ENCODE results near the gene RAB11FIP4. TPM values are rescaled to one million over a fixed set of nuclear protein-coding genes. Genes with fewer than 3 reads are reported as not detected.

The RAB11FIP4 gene
- total RNA-seq, 4 donors from 2014 or later, result 41.0 to 173 (median 53.7) TPM

DNA sequence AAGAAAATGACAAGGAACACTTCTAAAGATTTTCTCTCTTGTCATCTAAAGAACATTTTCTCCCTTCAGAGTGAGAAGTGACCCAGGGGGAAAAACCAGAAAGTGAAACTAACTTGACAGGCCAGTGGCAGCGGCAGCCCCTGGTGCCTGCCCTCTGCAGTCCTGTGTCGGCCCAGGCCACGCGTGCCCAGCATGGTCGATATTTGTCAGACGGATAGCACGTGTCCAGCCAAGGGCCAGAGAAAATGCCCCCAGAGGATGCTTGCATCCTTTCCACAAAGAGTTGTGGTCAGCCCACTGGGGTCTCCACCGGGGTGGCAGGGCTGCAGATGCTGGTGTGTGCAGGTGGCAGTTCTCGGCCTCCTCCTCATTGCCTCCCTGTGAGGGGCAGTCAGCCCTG, 176.6 kb downstream of the RAB11FIP4 start:
- Histone ChIP-seq H3K27me3 (no peaks in the 10 kb centered on the region), H3K4me1 (peaks cover 7 to 42% (median 15%) of the 10 kb centered on the region in 4 donors), H3K36me3 (no peaks in the 10 kb centered on the region), H3K9me3 (no peaks in the 10 kb centered on the region), H3K4me3 (no peak overlapping the region), H3K27ac (peak overlapping the region in 3 of 4 donors; percentile 7 to 88 (median 48))
- intact Hi-C loops (cut with DNase I; ENCODE audit: low total_unique reads), result no loop called here
- WGBS, 2 donors (ENCODE audit: low coverage in 1 of 2), result 53 to 81% methylated on average over 7 to 9 of the region's 9 CpGs
- TF ChIP-seq EP300 (IDR thresholded peaks at IDR 0.05; ENCODE audit: low read depth), result no peak
- TF ChIP-seq POLR2A (IDR thresholded peaks at IDR 0.05), result no peak
- TF ChIP-seq, protein P1, sequence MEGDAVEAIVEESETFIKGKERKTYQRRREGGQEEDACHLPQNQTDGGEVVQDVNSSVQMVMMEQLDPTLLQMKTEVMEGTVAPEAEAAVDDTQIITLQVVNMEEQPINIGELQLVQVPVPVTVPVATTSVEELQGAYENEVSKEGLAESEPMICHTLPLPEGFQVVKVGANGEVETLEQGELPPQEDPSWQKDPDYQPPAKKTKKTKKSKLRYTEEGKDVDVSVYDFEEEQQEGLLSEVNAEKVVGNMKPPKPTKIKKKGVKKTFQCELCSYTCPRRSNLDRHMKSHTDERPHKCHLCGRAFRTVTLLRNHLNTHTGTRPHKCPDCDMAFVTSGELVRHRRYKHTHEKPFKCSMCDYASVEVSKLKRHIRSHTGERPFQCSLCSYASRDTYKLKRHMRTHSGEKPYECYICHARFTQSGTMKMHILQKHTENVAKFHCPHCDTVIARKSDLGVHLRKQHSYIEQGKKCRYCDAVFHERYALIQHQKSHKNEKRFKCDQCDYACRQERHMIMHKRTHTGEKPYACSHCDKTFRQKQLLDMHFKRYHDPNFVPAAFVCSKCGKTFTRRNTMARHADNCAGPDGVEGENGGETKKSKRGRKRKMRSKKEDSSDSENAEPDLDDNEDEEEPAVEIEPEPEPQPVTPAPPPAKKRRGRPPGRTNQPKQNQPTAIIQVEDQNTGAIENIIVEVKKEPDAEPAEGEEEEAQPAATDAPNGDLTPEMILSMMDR (IDR thresholded peaks at IDR 0.05), result no peak
- TF ChIP-seq POLR2AphosphoS5 (IDR thresholded peaks at IDR 0.05), result no peak
- in situ Hi-C loops (cut with MboI; ENCODE audit: low pct_ligation_motif_present in 1 of 4, low pct_unique_long_range_greater_than_20kb in 1 of 4, low sequenced_read_pairs in 3 of 4), result no loop called here
- DNase-seq, result no peak

DNA sequence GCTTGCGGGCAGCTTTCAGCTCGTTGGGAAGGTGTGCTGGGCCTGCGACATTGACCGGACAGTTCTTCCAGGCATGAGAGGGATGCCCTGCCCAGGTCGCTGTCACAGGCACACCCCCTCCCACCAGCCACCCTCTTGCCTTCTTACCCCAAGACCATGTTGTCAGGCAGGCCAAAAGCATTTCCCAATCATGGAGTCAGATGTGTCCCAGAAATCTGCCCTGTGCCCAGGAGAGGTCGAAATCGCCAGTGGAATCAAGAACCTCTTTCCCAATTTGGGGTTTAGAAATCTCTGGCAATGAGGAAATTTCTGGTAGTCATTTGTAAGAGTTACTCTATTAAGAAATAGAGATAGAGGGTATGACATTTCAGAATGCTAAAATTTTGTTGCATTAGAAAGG, 177.1 kb downstream of the RAB11FIP4 start:
- TF ChIP-seq POLR2A (IDR thresholded peaks at IDR 0.05) (no peak), EP300 (IDR thresholded peaks at IDR 0.05; ENCODE audit: low read depth) (no peak), POLR2AphosphoS5 (IDR thresholded peaks at IDR 0.05) (peak in 1 of 3 donors; percentile 37)
- TF ChIP-seq, protein P1 (IDR thresholded peaks at IDR 0.05), result no peak
- intact Hi-C loops (cut with DNase I; ENCODE audit: low total_unique reads) (no loop called here), in situ Hi-C loops (cut with MboI; ENCODE audit: low pct_ligation_motif_present in 1 of 4, low pct_unique_long_range_greater_than_20kb in 1 of 4, low sequenced_read_pairs in 3 of 4) (no loop called here)
- H3K27me3 ChIP-seq, result no peaks in the 10 kb centered on the region
- no peak overlapping the region for H3K4me3 ChIP-seq
- DNase-seq, result no peak
- H3K9me3 ChIP-seq, result no peaks in the 10 kb centered on the region
- peak overlapping the region in 3 of 4 donors; percentile 7 to 88 (median 73) for H3K27ac ChIP-seq
- no peaks in the 10 kb centered on the region for H3K36me3 ChIP-seq
- H3K4me1 ChIP-seq, result peaks cover 7 to 42% (median 15%) of the 10 kb centered on the region in 4 donors
- 96 to 100% methylated on average over 2 to 7 of the region's 7 CpGs for WGBS, 2 donors (ENCODE audit: low coverage in 1 of 2)

DNA sequence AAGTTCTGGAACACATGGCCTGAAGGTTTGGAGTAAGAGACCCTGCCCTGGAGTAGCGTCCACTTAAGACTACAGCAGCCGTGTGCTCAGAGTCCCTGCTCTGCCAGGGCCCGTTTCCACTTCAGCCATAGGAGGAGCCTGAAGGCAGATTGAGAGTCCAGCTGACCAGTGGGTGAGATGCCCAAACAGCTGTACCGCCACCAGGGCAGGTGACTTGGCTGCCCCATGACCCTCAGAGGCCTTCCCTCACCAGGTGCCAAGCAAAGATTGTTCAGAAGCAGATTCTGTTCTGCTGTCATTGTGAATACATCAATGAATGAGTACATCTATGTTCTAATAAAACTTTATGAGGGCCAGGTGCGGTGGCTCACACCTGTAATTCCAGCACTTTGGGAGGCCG, 178.8 kb downstream of the RAB11FIP4 start:
- intact Hi-C loops (cut with DNase I; ENCODE audit: low total_unique reads) (no loop called here), in situ Hi-C loops (cut with MboI; ENCODE audit: low pct_ligation_motif_present in 1 of 4, low pct_unique_long_range_greater_than_20kb in 1 of 4, low sequenced_read_pairs in 3 of 4) (no loop called here)
- H3K27me3 ChIP-seq, result no peaks in the 10 kb centered on the region
- H3K36me3 ChIP-seq, result no peaks in the 10 kb centered on the region
- TF ChIP-seq POLR2A (IDR thresholded peaks at IDR 0.05) (no peak), POLR2AphosphoS5 (IDR thresholded peaks at IDR 0.05) (no peak)
- TF ChIP-seq, protein P1 (IDR thresholded peaks at IDR 0.05), result no peak
- no peak overlapping the region for H3K4me3 ChIP-seq
- H3K27ac ChIP-seq, result peak overlapping the region; percentile 56 to 88 (median 74)
- H3K9me3 ChIP-seq, result no peaks in the 10 kb centered on the region
- 67 to 83% methylated on average over 1 to 6 of the region's 6 CpGs for WGBS, 2 donors (ENCODE audit: low coverage in 1 of 2)
- DNase-seq, result no peak
- peaks cover under 1 to 31% (median 13%) of the 10 kb centered on the region in 4 donors for H3K4me1 ChIP-seq

DNA sequence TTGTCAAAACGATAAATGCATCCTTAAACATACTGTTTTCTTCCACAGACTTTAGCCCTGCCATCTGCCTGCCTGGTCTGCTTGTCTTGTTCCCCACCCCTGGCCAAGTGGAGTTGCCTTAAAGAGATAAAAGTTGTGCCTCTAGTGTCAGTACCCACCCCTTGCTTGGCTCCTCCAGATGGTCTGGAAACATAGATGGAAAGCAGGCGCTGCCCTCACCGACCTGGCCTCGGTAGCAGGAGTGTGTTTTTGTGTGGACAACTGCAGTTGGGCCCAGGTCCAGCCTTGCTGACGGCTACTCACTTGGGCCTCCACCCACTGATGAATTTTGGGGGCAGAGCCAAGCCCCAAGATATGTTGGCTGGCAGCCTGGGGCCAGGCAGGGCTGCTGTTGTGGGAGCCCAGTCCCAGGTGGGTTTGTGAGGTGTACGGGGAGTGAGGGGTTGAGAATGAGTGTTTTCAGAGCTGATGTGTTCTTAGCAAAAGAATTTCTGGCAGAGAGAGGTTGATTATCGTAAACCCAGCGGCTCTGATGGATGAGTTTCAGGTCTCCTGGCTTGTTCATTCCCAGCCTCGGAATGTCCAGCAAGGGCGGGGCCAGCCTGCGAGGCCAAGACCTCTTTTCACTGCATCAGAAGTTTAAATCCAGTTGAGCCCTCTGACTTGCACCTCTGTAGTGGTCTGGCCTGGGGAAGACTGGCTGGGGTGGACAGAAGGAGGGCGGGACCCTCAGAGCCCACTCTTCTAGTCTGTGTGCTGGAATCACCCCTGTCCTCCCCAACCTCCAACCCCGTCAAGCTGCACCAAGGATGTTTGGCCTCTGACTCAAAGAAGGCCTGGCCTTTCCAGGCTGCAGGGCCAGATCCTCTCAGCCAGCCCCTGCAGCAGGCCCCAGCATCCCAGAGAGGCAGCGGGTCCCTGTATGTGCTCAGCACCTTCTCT, 179.7 kb downstream of the RAB11FIP4 start:
- no peaks in the 10 kb centered on the region for H3K9me3 ChIP-seq
- peak; percentile 51 for DNase-seq
- H3K4me1 ChIP-seq, result peaks cover 0 to 22% (median 13%) of the 10 kb centered on the region in 4 donors
- no peaks in the 10 kb centered on the region for H3K36me3 ChIP-seq
- peak overlapping the region; percentile 56 to 88 (median 74) for H3K27ac ChIP-seq
- WGBS, 2 donors (ENCODE audit: low coverage in 1 of 2), result 63 to 66% methylated on average over 4 to 13 of the region's 14 CpGs
- TF ChIP-seq POLR2A (IDR thresholded peaks at IDR 0.05), result no peak
- peak in 2 of 3 donors; percentile 23 to 56 for TF ChIP-seq POLR2AphosphoS5 (IDR thresholded peaks at IDR 0.05)
- H3K4me3 ChIP-seq, result no peak overlapping the region
- in situ Hi-C loops (cut with MboI; ENCODE audit: low pct_ligation_motif_present in 1 of 4, low pct_unique_long_range_greater_than_20kb in 1 of 4, low sequenced_read_pairs in 3 of 4) (no loop called here), intact Hi-C loops (cut with DNase I; ENCODE audit: low total_unique reads) (no loop called here)
- no peaks in the 10 kb centered on the region for H3K27me3 ChIP-seq

All from transverse colon (tissue), 4 donors.